Ovary (tissue), 9 donors: Measurements from ENCODE around the gene TMEM114. TPM values are rescaled to one million over a fixed set of nuclear protein-coding genes. Genes with fewer than 3 reads are reported as not detected.

Experiments
- DNase-seq, 5 donors: peaks; one replicate each; pipeline ENCODE4 v3.0.0-alpha.2; 2019 to 2020
- H3K27ac ChIP-seq, 2 donors: fragments of 200-600 bp; one replicate each; pipeline versions ENCODE4 v1.5.1 to v1.8.0; 2019 to 2022
- H3K27me3 ChIP-seq: fragments of 200-600 bp; one replicate; pipeline ENCODE4 v1.8.0; 2022
- H3K36me3 ChIP-seq: fragments of 200-600 bp; sonication (generic); one replicate; pipeline ENCODE4 v1.5.1; 2019
- H3K4me1 ChIP-seq: one replicate; pipeline ENCODE4 v1.8.1; 2013; ENCODE audit warnings: mild to moderate bottlenecking, moderate library complexity; ENCODE audit not compliant: insufficient read depth
- H3K4me3 ChIP-seq: fragments of 200-600 bp; sonication (generic); one replicate; pipeline ENCODE4 v1.5.1; 2017
- H3K9me3 ChIP-seq, 2 donors: fragments of 200-600 bp in 1 of 2; sonication (generic) in 1 of 2; one replicate each; pipeline versions ENCODE4 v1.5.1 to v1.8.1; 2013 to 2019; ENCODE audit warnings: mild to moderate bottlenecking in 1 of 2, moderate library complexity in 1 of 2
- CTCF ChIP-seq, 3 donors: fragments of 450-650 bp in 2 of 3; fragments of 200-600 bp in 1 of 3; IDR thresholded peaks; one replicate each; pipeline versions ENCODE4 v1.5.1 to v1.8.0; 2016 to 2022; ENCODE audit warnings: antibody characterized with exemption in 3 of 3, mild to moderate bottlenecking in 1 of 3
- EP300 ChIP-seq: sonication (generic); formaldehyde crosslinking; IDR thresholded peaks from one replicate; pipeline ENCODE4 v1.6.1; 2017; ENCODE audit warnings: antibody characterized with exemption
- POLR2A ChIP-seq: fragments of 450-650 bp; IDR thresholded peaks from one replicate; pipeline ENCODE4 v1.6.1; 2017; ENCODE audit warnings: antibody characterized with exemption, mild to moderate bottlenecking, moderate library complexity
- WGBS, 3 donors: extraction: QIAGEN DNeasy Blood & Tissue Kit in 1 of 3; methylation state at CpG; one replicate each; pipeline versions ENCODE4 v1.1.5 to v1.1.7; 2013 to 2017; 5-methylcytosine and 5-hydroxymethylcytosine counted together
- intact Hi-C, 4 donors: fragments of 100-400 bp; cut with DNase I; formaldehyde crosslinking; loops; one replicate each; pipeline versions ENCODE4 v1.11.0 to v1.15.1; 2022 to 2023
- polyA plus RNA-seq, 2 donors: library from polyadenylated mRNA; stranded (reverse); fragments of 200-250 nt in 1 of 2; fragments of 350-450 nt in 1 of 2; fragmentation: Illumina TruSeq in 1 of 2; extraction: RNeasy Lipid Tissue Mini Kit (QIAGEN cat#74804) in 1 of 2; gene quantifications; one replicate each; pipeline ENCODE4 v1.2.3, GENCODE V29; 2013 to 2014
- total RNA-seq, 7 donors: library from RNA; depleted of rRNA in 2 of 7; stranded (reverse); fragments of >200 nt in 2 of 7; fragmentation: NEBNext Ultra II Directional in 3 of 7; extraction: Animal tissue kit (Norgen Biotek cat#: 25700) in 3 of 7; gene quantifications; one replicate each; pipeline versions ENCODE4 v1.1.0 to v1.2.4, GENCODE V29; 2016 to 2023
- donor health status: DM: no; HTN: no; CAD: no; lungs with moderate emphysema.
- donor health status: DM: no; HTN: no; CAD: no.
- donor health status: Bipolar disorder and iron deficiency.
- donor health status: DM: yes; HTN: yes; CAD: no.
- donor health status: DM: no; HTN: no; CAD: no.
- donor health status: DM: yes; HTN: yes; CAD: no.

Gene TMEM114
- total and polyA plus RNA-seq, 9 donors: not detected

GRCh38 chr16:8548166-8548565, 42.1 kb downstream of the TMEM114 start:
- Histone ChIP-seq H3K36me3 (no peaks in the 10 kb centered on the region), H3K9me3 (no peaks in the 10 kb centered on the region), H3K27ac (no peak overlapping the region), H3K4me1 (no peaks in the 10 kb centered on the region), H3K4me3 (no peak overlapping the region), H3K27me3 (no peaks in the 10 kb centered on the region)
- no peak for TF ChIP-seq POLR2A
- no peak for DNase-seq
- 14 to 38% (median 23%) methylated on average over 3 of the region's 3 CpGs for WGBS, 3 donors
- intact Hi-C loops: no loop called here

GRCh38 chr16:8547762-8548161, 42.5 kb downstream of the TMEM114 start:
- H3K36me3 ChIP-seq: no peaks in the 10 kb centered on the region
- H3K4me1 ChIP-seq: no peaks in the 10 kb centered on the region
- no peaks in the 10 kb centered on the region for H3K9me3 ChIP-seq
- 19 to 37% (median 26%) methylated on average over 8 of the region's 8 CpGs for WGBS, 3 donors
- no peaks in the 10 kb centered on the region for H3K27me3 ChIP-seq
- no peak overlapping the region for H3K4me3 ChIP-seq
- DNase-seq: no peak
- H3K27ac ChIP-seq: no peak overlapping the region
- no peak for TF ChIP-seq EP300
- TF ChIP-seq POLR2A: no peak
- no peak for TF ChIP-seq CTCF (IDR thresholded peaks at IDR 0.05)
- intact Hi-C loops: no loop called here

- no peak for DNase-seq
- no peak for TF ChIP-seq POLR2A
- no peak for TF ChIP-seq EP300
- TF ChIP-seq CTCF (IDR thresholded peaks at IDR 0.05): no peak
- Histone ChIP-seq H3K9me3 (no peaks in the 10 kb centered on the region), H3K4me1 (no peaks in the 10 kb centered on the region), H3K36me3 (no peaks in the 10 kb centered on the region), H3K27ac (no peak overlapping the region), H3K27me3 (no peaks in the 10 kb centered on the region), H3K4me3 (no peak overlapping the region)
- intact Hi-C loops: no loop called here
- WGBS, 3 donors: 65 to 69% (median 67%) methylated on average over 5 of the region's 5 CpGs
These were observed 45.9 kb downstream of the TMEM114 start for GRCh38 chr16:8544406-8544805.

- no peak overlapping the region for H3K4me3 ChIP-seq
- H3K4me1 ChIP-seq: no peaks in the 10 kb centered on the region
- intact Hi-C loops: no loop called here
- no peak for DNase-seq
- no peak for TF ChIP-seq EP300
- H3K27me3 ChIP-seq: no peaks in the 10 kb centered on the region
- H3K36me3 ChIP-seq: no peaks in the 10 kb centered on the region
- H3K9me3 ChIP-seq: no peaks in the 10 kb centered on the region
- 20 to 38% (median 31%) methylated on average over 3 of the region's 3 CpGs for WGBS, 3 donors
- H3K27ac ChIP-seq: no peak overlapping the region
These were observed 47.1 kb downstream of the TMEM114 start for GRCh38 chr16:8543258-8543657.

- intact Hi-C loops: no loop called here
- H3K27me3 ChIP-seq: no peaks in the 10 kb centered on the region
- no peak for DNase-seq
- 0 to 4% (median 2%) methylated on average over 2 of the region's 2 CpGs for WGBS, 3 donors
- H3K9me3 ChIP-seq: no peaks in the 10 kb centered on the region
- H3K4me1 ChIP-seq: no peaks in the 10 kb centered on the region
- no peaks in the 10 kb centered on the region for H3K36me3 ChIP-seq
- H3K4me3 ChIP-seq: no peak overlapping the region
- TF ChIP-seq POLR2A: no peak
- no peak overlapping the region for H3K27ac ChIP-seq
These were observed 47.9 kb downstream of the TMEM114 start for GRCh38 chr16:8542393-8542792.

GRCh38 chr16:8541868-8542267, 48.4 kb downstream of the TMEM114 start:
- H3K27ac ChIP-seq: no peak overlapping the region
- H3K36me3 ChIP-seq: no peaks in the 10 kb centered on the region
- H3K9me3 ChIP-seq: no peaks in the 10 kb centered on the region
- WGBS, 3 donors: 44 to 58% (median 50%) methylated on average over 4 of the region's 4 CpGs
- no peak for DNase-seq
- H3K4me3 ChIP-seq: no peak overlapping the region
- intact Hi-C loops: no loop called here
- H3K27me3 ChIP-seq: no peaks in the 10 kb centered on the region
- TF ChIP-seq EP300: no peak
- TF ChIP-seq POLR2A: no peak
- no peak for TF ChIP-seq CTCF (IDR thresholded peaks at IDR 0.05)
- no peaks in the 10 kb centered on the region for H3K4me1 ChIP-seq
